H9 (cell line): ENCODE data around the gene AZI2. TPM values are rescaled to one million over a fixed set of nuclear protein-coding genes. Genes with fewer than 3 reads are reported as not detected.
A peak's percentile ranks its signal among the peaks of the same experiment; 100 is the strongest.

ENCODE experiments used
- DNase-seq: peaks from one replicate; pipeline ENCODE4 v3.0.0-alpha.2; 2017
- H2AFZ ChIP-seq: one replicate; pipeline ENCODE4 v1.6.1; 2013; ENCODE audit warnings: mild to moderate bottlenecking, low read length, control low read depth, moderate library complexity
- H2AK5ac ChIP-seq: 2 replicates; pipeline ENCODE4 v1.6.1; 2013; ENCODE audit warnings: low read length, control low read depth, mixed read lengths; ENCODE audit not compliant: insufficient read length
- H2BK120ac ChIP-seq: one replicate; pipeline ENCODE4 v1.6.1; 2013; ENCODE audit warnings: low read depth, mild to moderate bottlenecking, low read length, control low read depth, inconsistent platforms; ENCODE audit not compliant: poor library complexity, severe bottlenecking
- H2BK12ac ChIP-seq: 2 replicates; pipeline ENCODE4 v1.6.1; 2013; ENCODE audit warnings: low read length, control low read depth, mixed read lengths, low read depth; ENCODE audit not compliant: insufficient read length
- H2BK15ac ChIP-seq: 2 replicates; pipeline ENCODE4 v1.6.1; 2013; ENCODE audit warnings: low read depth, low read length, control low read depth
- H2BK20ac ChIP-seq: one replicate; pipeline ENCODE4 v1.6.1; 2013; ENCODE audit warnings: low read depth, mild to moderate bottlenecking, low read length, control low read depth, inconsistent platforms; ENCODE audit not compliant: poor library complexity, severe bottlenecking
- H2BK5ac ChIP-seq: 2 replicates; pipeline ENCODE4 v1.6.1; 2013; ENCODE audit warnings: low read length, control low read depth, mixed read lengths; ENCODE audit not compliant: insufficient read length
- H3K14ac ChIP-seq: 2 replicates; pipeline ENCODE4 v1.6.1; 2013; ENCODE audit warnings: low read length, control low read depth; ENCODE audit not compliant: insufficient read depth
- H3K18ac ChIP-seq: 2 replicates; pipeline ENCODE4 v1.6.1; 2013; ENCODE audit warnings: low read depth, mild to moderate bottlenecking, mixed read lengths, low read length, control low read depth; ENCODE audit not compliant: insufficient read length
- H3K23ac ChIP-seq: 2 replicates; pipeline ENCODE4 v1.6.1; 2013; ENCODE audit warnings: low read length, control low read depth, mixed read lengths, low read depth; ENCODE audit not compliant: insufficient read length
- H3K23me2 ChIP-seq: 2 replicates; pipeline ENCODE4 v1.6.1; 2013; ENCODE audit warnings: low read depth, mild to moderate bottlenecking, mixed read lengths, low read length, control low read depth; ENCODE audit not compliant: insufficient read length, poor library complexity, severe bottlenecking
- H3K27ac ChIP-seq: 2 replicates; pipeline ENCODE4 v1.5.1; 2013; ENCODE audit warnings: low read length, control low read depth, mixed read lengths, low read depth; ENCODE audit not compliant: insufficient read length
- H3K27me3 ChIP-seq: 2 replicates; pipeline ENCODE4 v1.6.1; 2013; ENCODE audit warnings: low read length, control low read depth, inconsistent platforms; ENCODE audit not compliant: insufficient read depth
- H3K4ac ChIP-seq: 2 replicates; pipeline ENCODE4 v1.6.1; 2013; ENCODE audit warnings: low read depth, mild to moderate bottlenecking, control low read depth, inconsistent platforms, low read length, moderate library complexity
- H3K4me1 ChIP-seq: 2 replicates; pipeline ENCODE4 v1.6.1; 2013; ENCODE audit warnings: low read length, control low read depth, inconsistent platforms; ENCODE audit not compliant: insufficient read depth
- H3K4me2 ChIP-seq: 2 replicates; pipeline ENCODE4 v1.6.1; 2013; ENCODE audit warnings: low read length, control low read depth, mixed read lengths; ENCODE audit not compliant: insufficient read length, insufficient read depth
- H3K56ac ChIP-seq: 2 replicates; pipeline ENCODE4 v1.6.1; 2013; ENCODE audit warnings: low read depth, mild to moderate bottlenecking, mixed read lengths, low read length, control low read depth; ENCODE audit not compliant: insufficient read length
- H3K79me1 ChIP-seq: 2 replicates; pipeline ENCODE4 v1.6.1; 2013; ENCODE audit warnings: low read depth, mild to moderate bottlenecking, moderate library complexity, low read length, control low read depth, inconsistent platforms; ENCODE audit not compliant: insufficient read depth, poor library complexity, severe bottlenecking
- H3K79me2 ChIP-seq: 2 replicates; pipeline ENCODE4 v1.6.1; 2013; ENCODE audit warnings: low read length, control low read depth, inconsistent platforms; ENCODE audit not compliant: insufficient read depth
- H3K9ac ChIP-seq: 2 replicates; pipeline ENCODE4 v1.6.1; 2013; ENCODE audit warnings: low read length, control low read depth, mixed read lengths; ENCODE audit not compliant: insufficient read length; ENCODE audit errors: extremely low read depth
- H3K9me3 ChIP-seq: one replicate; pipeline ENCODE4 v1.6.1; 2013; ENCODE audit warnings: low read depth, low read length, inconsistent platforms; ENCODE audit not compliant: control insufficient read depth
- H3T11ph ChIP-seq: one replicate; pipeline ENCODE4 v1.6.1; 2013; ENCODE audit warnings: mild to moderate bottlenecking, low read length, control low read depth, inconsistent platforms
- H4K20me1 ChIP-seq: one replicate; pipeline ENCODE4 v1.6.1; 2013; ENCODE audit not compliant: control insufficient read depth, insufficient read length, insufficient read depth
- H4K5ac ChIP-seq: 2 replicates; pipeline ENCODE4 v1.6.1; 2013; ENCODE audit warnings: low read depth, mild to moderate bottlenecking, mixed read lengths, low read length, control low read depth; ENCODE audit not compliant: insufficient read length
- H4K8ac ChIP-seq: replicated peaks from 2 replicates; pipeline ENCODE4 v1.6.1; 2013; ENCODE audit warnings: low read length, control low read depth, mixed read lengths, low read depth; ENCODE audit not compliant: insufficient read length
- H4K91ac ChIP-seq: 2 replicates; pipeline ENCODE4 v1.6.1; 2013; ENCODE audit warnings: low read depth, mild to moderate bottlenecking, moderate library complexity, mixed read lengths, low read length, control low read depth; ENCODE audit not compliant: insufficient read length
- H3K27ac Mint-ChIP-seq, 3 experiments: 2 replicates in 2 of 3; 3 replicates in 1 of 3; pipeline ENCODE4 v1.8.0; 2020 to 2021; ENCODE audit warnings: mixed read lengths in 3 of 3, mild to moderate bottlenecking in 1 of 3, moderate library complexity in 1 of 3
- H3K27me3 Mint-ChIP-seq: 2 replicates; pipeline ENCODE4 v1.8.0; 2021; ENCODE audit warnings: low read depth, mild to moderate bottlenecking, moderate library complexity, mixed read lengths
- H3K36me3 Mint-ChIP-seq, 3 experiments: 2 replicates in 2 of 3; 3 replicates in 1 of 3; pipeline ENCODE4 v1.8.0; 2020 to 2021; ENCODE audit warnings: low read depth in 3 of 3, mixed read lengths in 3 of 3; ENCODE audit not compliant: insufficient read depth in 1 of 3
- H3K4me1 Mint-ChIP-seq, 2 experiments: 2 replicates each; pipeline ENCODE4 v1.8.0; 2020; ENCODE audit warnings: mixed read lengths in 2 of 2
- H3K4me3 Mint-ChIP-seq, 2 experiments: 2 replicates in 1 of 2; 3 replicates in 1 of 2; pipeline ENCODE4 v1.8.0; 2020 to 2021; ENCODE audit warnings: mild to moderate bottlenecking in 2 of 2, mixed read lengths in 2 of 2, moderate library complexity in 1 of 2
- H3K9me3 Mint-ChIP-seq, 2 experiments: 2 replicates in 1 of 2; 3 replicates in 1 of 2; pipeline ENCODE4 v1.8.0; 2020; ENCODE audit warnings: mild to moderate bottlenecking in 2 of 2, mixed read lengths in 2 of 2, moderate library complexity in 1 of 2
- WGBS: extraction: QIAGEN DNeasy Blood & Tissue Kit; methylation state at CpG from one replicate; pipeline ENCODE4 v1.1.7; 2013; ENCODE audit warnings: missing lambda C conversion rate, low lambda C conversion rate, mixed read lengths; ENCODE audit not compliant: insufficient read length; ENCODE audit errors: extremely low coverage; 5-methylcytosine and 5-hydroxymethylcytosine counted together
- total RNA-seq: library from RNA; stranded (reverse); gene quantifications from 2 replicates; pipeline ENCODE4 v1.2.1, GENCODE V29; 2021
- TF ChIP-seq, protein P1 (sequence below): fragments of 200-600 bp; sonication (generic); conservative IDR thresholded peaks from 3 replicates; pipeline ENCODE4 v1.8.0; 2021; ENCODE audit warnings: antibody characterized with exemption, mild to moderate bottlenecking

The AZI2 gene
- total RNA-seq, 1 experiment from 2014 or later, result 36.7 TPM

DNA sequence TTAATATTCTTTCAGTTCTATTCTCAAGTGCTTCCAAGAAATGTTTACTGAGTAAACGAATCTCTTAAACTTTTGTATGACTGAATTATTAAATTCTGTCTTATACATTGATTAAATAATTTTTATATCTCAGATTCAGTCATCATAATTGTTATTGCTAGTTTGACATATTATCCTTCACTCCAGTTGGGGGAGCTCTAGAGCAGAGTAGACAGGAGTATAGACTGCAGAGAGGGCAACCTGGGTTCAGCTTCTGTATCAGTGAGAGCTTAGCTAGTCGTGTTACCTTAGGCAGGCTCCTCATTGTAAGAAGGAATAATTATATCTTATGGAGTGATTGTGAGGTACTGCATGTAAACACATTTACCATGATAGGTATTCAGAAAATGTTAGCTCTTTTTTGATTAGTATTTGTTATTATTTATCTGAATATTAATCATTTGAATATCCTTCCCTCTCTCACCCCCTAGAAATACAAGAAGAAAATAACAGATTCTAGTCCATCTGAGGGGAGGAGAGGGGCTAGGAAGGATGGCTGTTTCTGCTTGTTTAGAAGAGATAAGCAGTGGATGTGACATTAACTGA is 31.1 kb downstream of the AZI2 start:
- H4K20me1 ChIP-seq, result no peaks in the 10 kb centered on the region
- no peak overlapping the region for H3K4me3 Mint-ChIP-seq
- H3K56ac ChIP-seq, result no peak overlapping the region
- no peak overlapping the region for H2BK120ac ChIP-seq
- no peak overlapping the region for H3K4me2 ChIP-seq
- TF ChIP-seq, protein P1, sequence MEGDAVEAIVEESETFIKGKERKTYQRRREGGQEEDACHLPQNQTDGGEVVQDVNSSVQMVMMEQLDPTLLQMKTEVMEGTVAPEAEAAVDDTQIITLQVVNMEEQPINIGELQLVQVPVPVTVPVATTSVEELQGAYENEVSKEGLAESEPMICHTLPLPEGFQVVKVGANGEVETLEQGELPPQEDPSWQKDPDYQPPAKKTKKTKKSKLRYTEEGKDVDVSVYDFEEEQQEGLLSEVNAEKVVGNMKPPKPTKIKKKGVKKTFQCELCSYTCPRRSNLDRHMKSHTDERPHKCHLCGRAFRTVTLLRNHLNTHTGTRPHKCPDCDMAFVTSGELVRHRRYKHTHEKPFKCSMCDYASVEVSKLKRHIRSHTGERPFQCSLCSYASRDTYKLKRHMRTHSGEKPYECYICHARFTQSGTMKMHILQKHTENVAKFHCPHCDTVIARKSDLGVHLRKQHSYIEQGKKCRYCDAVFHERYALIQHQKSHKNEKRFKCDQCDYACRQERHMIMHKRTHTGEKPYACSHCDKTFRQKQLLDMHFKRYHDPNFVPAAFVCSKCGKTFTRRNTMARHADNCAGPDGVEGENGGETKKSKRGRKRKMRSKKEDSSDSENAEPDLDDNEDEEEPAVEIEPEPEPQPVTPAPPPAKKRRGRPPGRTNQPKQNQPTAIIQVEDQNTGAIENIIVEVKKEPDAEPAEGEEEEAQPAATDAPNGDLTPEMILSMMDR, result peak; percentile 76
- H3T11ph ChIP-seq, result no peak overlapping the region
- peaks cover 7 to 9% of the 10 kb centered on the region in 2 experiments; a peak in 3 of 4 replicates for H3K4me1 Mint-ChIP-seq
- H3K23me2 ChIP-seq, result no peaks in the 10 kb centered on the region
- no peak overlapping the region for H2AFZ ChIP-seq
- no peak overlapping the region for H2BK15ac ChIP-seq
- H4K8ac ChIP-seq, result no peak overlapping the region
- H3K27ac Mint-ChIP-seq, result no peak overlapping the region
- no peak overlapping the region for H3K4ac ChIP-seq
- no peak for DNase-seq
- H2AK5ac ChIP-seq, result no peak overlapping the region
- H2BK20ac ChIP-seq, result no peak overlapping the region
- peaks cover 0 to 12% (median 4%) of the 10 kb centered on the region in 3 experiments; a peak in 3 of 7 replicates for H3K36me3 Mint-ChIP-seq
- no peak overlapping the region for H3K18ac ChIP-seq
- WGBS, result no CpG with 5 or more reads among the region's 2 CpGs
- H3K4me1 ChIP-seq, result no peaks in the 10 kb centered on the region
- no peaks in the 10 kb centered on the region for H3K79me2 ChIP-seq
- no peak overlapping the region for H2BK5ac ChIP-seq
- H3K79me1 ChIP-seq, result no peaks in the 10 kb centered on the region
- H3K23ac ChIP-seq, result no peak overlapping the region
- no peak overlapping the region for H4K5ac ChIP-seq
- H3K14ac ChIP-seq, result no peak overlapping the region
- no peaks in the 10 kb centered on the region for H3K27me3 ChIP-seq
- H2BK12ac ChIP-seq, result no peak overlapping the region
- H4K91ac ChIP-seq, result no peak overlapping the region
- H3K9me3 ChIP-seq, result no peaks in the 10 kb centered on the region
- no peaks in the 10 kb centered on the region for H3K9me3 Mint-ChIP-seq
- no peak overlapping the region for H3K27ac ChIP-seq
- no peaks in the 10 kb centered on the region for H3K27me3 Mint-ChIP-seq
- no peak overlapping the region for H3K9ac ChIP-seq
